Activated CD8-positive, alpha-beta memory T cell treated with anti-CD3 and anti-CD28 coated beads, Interleukin-2, amount 50 U/mL, for 48 hours (primary cell): ENCODE results near the gene PRR33.
"Not testable (repeated sequence)": the region's sequence is repeated elsewhere in the genome, so short reads cannot be mapped to it uniquely, and the experiment has no call there.

Experiments used
- DNase-seq: peaks from one replicate; pipeline ENCODE4 v3.0.0-alpha.2; 2020

Gene PRR33

DNA sequence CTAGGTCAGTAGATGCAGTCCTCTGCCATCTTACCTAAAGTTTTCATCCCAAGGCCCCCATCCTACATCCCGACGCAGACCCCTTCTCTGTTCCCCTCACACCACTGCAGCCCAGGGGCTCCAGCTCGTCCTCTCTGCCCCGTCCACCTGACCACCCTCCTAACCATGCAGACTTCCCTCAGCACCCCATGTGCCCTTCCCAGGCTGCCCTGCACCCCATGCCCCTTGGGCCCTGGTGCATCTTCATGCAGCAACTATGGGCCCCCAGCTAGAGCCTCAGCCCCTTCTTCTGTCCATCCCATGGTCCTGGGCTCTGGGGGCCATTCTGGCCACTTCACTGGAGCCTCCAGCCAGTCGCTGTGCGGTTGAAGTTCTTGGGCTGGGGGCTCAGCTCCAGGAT lies 2.9 kb downstream of the PRR33 start:
- DNase-seq: no peak

DNA sequence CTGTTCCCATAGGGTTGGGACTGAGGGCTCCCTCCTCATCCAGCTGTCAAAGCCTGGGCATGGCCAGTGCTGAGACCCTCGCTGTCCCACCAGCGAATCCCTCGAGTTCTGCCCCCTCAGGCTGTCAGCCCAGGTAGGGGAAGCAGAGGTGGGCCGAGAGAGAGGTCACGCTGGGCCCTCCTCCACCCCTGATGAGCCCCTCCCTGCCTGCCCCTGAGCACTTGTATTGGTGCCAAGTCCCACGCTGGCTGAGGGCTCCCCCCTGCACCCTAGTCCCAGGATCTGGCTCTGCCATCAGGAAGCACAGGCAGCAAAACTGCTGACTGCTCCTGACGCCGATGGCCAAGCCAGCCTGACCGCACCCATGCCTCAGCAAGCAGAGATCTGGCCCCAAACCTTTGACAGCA lies 3.3 kb downstream of the PRR33 start:
- peak; percentile 55 for DNase-seq

DNA sequence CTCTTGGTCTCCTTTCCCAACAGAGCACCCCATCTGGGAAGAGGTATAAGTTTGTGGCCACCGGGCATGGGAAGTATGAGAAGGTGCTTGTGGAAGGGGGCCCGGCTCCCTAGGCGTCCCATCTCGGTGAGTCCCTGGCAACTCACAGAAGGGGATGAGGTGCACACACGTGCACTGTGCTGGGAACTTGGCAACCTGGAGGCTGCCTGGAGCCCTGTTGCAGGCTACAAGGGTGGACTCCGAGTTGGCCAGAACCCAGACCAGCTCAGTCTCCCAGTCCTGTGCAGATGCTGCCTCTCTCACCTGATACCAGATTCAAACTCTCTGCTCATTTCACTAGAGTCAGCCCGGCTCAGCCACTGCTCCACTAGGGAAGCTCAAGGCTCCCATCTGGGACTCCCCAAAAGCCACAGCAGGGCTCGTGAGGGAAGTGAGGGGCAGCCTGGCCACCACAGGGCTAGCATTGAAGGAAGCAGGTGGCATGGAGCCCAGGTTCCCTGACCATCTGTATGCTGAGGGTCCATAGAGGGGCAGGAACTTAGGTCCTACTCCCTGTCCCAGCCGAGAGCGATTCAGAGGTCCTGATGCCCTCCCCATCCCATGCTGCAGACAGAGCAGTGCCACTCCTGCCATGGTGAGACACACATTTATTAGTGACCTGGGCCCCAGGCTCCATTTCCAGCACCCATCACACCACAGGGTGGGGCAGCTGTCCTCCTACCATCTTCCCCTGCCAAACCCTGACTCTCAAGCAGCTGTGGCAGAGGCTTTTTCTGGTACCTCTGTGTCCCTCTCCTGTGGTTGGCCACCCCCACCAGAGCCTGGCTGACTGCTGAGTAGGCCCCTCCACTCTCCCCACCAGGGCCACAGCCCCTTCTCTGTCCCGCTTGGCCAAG lies 4.0 kb downstream of the PRR33 start:
- peak; percentile 54 for DNase-seq

DNA sequence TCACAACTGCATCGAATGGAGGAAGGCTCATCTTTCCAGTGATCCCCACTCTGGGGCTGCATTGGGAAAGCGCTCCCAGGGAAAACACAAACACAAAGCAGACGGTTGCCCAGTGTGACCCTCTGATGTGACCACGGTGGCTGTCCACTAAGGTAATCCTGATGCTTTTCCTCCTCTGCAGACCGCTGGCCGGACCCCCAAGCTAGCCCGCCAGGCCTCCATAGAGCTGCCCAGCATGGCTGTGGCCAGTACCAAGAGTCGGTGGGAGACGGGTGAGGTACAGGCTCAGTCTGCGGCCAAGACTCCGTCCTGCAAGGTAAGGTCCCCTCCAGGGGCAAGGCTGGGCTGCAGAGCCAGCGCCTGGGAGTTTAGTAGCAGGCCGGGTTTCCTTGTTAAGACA lies 5.1 kb downstream of the PRR33 start:
- DNase-seq: not testable (repeated sequence)

DNA sequence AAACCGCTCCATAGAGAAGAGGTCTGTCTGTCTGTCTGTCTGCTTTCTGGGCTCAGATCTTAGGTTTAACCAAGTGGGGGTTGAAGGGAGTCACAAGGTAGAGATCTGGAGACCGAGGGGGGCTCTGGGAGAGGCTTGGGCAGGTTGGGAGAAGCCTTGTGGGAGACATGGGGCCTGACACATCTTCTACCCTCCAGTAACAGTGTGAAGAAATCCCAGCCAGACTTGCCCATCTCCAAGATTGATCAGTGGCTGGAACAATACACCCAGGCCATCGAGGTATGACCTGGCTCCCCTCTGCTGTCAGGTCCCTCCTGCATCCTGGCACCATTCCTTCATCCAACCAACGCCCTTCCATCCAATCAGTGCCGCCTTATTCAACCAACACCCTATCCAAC lies 7.4 kb downstream of the PRR33 start:
- DNase-seq: no peak

DNA sequence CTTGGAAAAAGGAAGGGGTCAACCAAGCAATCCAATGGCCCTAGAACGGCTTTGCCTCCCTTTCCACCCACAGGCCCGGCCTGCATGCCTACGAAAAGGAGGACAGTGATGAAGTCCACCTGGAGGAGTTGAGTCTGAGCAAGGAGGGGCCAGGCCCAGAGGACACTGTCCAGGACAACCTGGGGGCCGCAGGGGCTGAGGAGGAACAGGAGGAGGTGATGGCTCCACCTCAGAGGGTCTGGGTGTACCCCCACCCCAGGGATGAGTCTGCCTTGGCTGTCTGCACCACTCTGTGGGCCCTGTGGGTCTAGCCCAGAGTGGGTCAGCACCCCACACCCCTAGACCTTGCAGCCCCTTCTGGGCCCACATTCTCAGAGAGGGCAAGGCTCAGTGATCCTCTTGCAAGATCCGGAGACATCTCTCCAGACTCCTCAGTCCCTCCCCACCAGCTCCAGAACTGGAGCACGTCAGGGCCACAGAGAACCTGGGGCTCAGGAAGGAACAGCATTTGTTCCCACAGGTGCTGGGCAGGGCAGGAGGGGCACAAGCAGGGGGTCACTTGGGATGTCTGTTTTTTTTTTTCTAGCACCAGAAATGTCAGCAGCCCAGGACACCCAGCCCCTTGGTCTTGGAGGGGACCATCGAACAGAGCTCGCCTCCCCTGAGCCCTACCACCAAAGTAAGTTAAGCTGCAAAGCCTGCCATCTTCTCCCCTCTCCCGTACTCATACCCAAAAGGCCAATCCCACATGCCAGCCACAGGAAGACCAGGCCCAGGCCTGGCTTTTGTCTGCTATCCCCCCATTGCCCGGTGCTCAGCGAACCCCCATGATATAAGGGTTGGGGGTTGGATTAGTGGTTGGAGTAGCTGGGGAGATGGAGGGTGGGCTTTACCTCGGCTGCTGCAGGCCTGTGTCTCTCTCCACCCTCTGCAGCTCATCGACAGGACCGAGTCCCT lies 8.1 kb downstream of the PRR33 start:
- no peak for DNase-seq

DNA sequence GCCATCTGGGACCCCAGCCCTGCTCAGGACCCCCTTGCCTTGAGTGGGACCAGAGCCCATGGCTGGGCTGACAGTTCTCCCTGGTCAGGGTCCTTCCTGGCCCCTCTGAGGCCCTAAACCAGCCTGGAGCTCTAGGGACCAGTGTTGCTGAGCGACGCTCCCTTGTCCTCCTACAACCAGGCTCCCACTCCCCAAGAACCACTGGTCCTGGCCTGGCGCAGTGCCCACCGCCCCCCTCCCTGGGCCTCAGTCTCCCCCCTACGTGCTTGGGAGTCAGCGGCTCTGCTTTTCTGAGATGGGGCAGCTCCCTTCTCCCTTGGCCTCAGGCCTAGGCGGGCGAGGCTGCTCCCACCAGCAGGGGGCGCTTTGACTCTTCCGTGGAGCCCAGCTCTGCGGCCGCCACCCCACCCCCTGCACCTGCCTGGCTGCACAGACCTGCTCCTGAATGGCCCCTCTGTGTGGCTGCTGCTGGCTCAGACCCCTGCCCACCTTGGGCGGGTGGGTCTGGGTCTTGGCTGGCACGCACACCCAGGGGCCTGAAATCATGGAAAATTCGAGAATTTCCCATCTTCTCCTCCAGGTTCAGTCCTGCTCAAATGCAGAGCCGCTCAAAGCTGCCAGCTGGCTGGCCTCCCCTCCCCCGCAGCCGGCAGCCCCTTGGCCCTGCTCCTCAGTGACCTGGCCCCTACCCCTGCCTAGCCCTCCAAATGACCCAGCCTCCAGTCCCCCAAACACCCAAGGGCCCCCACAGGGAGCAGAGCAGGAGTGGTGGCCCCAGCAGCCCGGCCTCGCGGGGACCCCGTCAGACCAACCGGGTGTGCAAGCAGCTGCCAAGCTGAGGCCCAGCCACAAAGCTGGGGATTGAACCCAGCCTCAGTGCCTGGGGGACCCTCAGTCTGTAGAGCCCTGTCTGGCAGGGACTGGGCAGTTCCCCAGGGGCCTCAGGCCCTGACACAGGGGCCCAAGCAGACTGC lies 9.1 kb downstream of the PRR33 start:
- DNase-seq: peak; percentile 98

DNA sequence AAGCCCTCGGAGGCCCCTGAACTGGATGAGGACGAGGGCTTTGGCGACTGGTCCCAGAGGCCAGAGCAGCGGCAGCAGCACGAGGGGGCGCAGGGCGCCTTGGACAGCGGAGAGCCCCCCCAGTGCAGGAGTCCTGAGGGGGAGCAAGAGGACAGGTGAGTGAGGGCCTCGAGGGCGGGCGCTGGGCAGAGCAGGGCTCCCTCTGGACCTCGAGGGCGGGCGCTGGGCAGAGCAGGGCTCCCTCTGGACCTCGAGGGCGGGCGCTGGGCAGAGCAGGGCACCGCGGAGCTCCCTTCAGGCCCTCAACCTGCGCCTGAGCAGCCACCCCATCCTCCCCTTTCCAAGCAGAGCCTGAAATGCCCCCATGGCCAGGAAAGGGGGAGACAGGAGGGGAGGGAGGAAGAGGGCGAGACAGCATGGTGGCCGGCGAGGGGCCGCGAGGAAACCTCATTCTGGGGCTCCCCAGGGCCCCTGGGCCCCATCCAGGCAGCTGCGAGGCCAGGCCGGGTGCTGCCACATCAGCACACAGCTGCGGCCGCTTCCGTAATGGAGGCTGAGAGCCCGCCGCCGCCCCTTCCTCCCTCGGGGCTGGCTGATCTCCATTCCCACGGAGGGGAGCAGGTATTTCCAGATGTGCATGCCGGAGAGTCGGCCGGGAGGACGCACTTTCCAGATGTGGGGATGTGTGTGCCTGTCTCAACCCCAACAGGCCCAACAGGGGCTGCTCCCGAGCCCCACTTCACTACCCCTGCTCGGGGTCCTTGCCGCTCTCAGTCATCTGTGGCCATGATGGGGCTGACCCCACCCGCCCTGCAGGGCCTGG lies 10.0 kb downstream of the PRR33 start:
- DNase-seq: peak; percentile 54

DNA sequence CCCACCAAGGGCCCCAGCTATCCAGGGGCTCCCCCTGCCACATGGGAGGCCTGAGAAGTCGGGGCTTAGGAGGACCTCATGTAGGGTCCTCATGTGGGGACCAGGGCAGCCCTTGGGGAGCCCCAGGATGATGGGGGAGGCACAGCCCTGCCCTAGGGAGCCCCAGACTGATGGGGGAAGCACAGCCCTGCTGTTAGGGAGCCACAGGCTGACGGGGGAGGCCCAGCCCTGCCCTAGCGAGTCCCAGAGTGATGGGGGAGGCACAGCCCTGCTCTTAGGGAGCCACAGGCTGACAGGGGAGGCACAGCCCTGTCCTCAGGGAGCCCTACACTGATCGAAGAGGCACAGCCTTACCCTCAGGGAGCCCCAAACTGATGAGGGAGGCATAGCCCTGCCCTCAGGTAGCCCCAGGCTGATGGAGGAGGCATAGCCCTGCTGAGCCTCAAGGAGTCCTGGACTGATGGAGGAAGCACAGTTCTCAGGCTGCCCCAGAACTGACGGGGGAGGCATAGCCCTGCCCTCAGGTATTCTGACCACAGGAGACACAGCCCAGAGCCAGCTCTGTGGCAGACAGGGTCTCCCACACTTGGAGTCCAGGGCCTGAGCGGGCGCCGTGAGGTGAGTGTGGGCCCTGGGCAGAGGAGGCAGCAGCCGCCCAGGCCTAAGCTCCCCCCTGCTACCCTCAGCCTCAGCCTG lies 10.8 kb downstream of the PRR33 start:
- DNase-seq: peak; percentile 53

DNA sequence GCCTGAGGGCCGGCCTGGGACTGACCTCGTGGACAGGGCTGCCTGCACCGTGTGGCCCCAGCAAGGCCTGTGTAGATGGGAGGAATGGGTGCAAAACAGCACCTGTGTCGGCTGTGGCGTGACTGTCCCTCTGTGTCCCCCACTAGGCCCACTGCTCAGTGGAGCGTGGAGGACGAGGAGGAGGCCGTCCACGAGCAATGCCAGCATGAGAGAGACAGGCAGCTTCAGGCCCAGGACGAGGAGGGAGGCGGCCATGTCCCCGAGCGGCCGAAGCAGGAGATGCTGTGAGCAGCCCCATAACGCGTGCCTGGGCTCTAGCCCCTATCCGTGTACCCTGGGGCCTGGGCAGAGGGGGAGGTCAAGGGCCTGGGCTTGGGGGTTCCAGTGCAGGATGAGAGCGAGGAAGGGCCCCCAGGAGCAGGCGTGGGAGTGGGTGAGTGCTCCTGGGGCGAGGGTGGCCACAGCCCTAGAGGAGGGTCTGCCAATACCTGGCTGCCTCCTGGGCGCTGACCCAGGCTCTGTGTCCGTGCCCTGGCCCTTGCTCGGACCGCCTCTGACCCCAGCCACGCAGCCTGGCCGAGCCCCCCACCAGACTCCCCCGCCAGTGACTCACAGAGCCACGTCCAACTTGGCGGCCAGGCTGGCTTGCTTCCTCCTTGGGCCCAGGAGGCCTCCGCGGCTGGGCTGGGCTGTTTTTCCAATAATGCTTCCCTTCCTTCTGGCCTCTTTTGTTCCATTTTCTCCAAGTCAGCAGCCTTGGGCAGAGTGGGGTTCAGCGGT lies 11.6 kb downstream of the PRR33 start:
- no peak for DNase-seq

DNA sequence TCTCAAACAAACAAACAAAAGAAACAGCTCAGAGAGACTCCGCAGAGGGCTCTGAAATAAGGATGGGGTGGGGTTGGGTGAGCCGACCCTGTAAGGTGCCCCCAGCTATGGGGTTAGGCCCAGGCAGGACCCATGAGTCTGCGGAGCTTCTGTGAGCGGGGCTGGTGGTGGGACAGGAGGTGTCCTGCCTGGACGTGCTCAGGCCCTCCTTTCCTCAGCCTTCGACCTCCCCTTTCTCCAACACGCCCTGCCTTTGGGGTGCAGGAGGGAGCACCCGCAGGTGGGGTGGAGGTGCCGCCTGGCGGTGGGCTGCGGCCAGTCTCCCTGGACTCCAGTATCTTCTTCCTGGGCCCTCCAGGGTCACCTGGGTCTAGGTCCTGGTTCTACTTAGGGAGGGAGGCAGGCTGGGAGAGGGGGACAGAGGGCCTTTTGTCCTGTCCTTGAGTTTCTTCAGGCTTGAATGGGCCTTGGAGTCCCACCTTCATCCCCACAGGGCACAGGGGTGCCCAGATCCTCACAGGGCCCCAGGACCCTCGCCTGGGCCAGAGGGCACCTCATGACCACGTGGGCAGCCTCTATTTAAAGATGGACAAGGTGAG lies 12.3 kb downstream of the PRR33 start:
- no peak for DNase-seq

DNA sequence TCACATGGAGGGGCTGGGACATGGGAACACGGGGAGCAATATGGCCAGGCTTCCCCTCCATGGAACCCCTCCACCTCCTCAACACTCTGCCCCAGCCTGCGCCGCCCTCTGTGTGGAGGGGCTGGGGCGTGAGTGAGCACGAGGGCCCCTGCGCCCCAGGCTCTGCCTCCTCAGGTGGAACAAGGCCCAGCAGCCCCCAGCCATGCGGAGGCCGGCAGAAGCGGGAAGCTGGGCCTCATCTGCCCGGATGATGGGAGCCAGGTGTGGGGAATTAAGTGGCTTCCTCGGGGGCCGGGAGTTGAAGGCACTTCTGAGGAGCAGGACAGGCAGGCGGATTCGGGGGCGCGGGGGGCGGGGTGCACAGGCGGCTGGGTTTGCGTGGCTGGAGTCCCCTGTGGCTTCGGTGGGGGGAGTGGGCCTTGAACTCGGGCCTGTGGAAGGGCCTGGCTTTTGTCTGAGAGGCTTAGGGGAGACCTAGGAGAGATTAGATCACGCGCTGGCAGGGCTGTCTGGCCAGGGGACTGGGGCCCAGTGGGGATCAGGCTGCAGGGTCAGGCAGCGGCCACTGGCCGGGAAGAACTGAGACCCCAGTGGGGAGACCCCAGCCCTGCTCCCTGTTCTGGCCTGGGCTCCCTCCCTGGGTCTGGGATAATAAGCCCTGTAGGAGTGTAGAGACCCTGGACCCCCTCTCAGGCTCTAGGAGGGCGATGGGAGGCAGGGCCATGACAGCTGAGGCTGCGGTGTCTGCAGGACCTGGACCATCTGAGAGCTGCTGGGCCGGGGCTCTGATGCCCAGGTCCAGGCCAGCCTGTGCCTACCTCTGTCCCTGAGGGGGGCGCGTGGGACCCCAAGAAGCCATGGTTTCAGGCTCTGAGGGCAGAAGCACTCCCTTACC lies 13.3 kb downstream of the PRR33 start:
- no peak for DNase-seq

DNA sequence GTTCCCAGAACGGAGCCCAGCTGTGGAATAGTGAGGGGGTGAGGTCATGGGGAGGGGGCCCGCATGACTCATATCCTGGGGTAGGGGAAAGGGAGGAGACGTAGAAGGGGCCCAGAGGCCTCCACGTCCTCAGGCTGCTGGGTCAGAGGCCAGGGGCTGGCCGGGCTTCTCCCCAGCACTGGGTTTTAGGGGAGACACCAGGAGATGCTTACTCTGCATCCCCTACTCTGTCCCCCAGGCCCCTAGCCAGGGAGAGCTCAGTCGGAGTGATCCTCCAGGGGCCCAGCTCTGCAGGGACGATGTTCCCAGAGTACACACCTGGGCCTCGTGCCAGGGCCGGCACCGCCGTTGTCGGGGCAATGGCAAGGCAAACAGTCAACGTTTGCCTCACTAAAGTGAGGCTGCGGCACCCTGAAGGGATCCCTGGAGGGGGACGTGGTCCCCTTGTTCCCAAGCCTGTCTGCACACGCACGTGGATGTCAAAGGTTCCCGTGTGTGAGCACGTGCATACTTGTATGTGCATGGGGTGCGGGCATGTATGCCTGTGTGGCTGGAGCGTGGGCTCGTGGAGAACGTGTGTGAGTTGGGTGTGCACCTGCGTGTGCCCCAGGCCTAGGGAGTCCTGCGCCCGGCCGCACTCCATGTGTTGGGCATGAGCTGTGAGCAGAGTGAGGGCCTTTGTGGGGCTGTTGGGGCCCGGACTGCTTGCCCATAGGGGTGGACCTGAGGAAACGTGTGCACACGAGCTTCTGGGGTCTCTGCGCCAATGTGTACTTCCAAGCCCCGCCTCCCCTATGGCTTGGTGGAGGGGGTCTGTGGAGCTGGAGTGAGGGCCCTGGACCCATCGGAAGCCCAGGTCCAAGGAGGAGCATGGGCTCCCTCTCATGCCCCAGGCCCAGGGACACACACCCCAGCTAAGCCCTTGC lies 14.2 kb downstream of the PRR33 start:
- DNase-seq: no peak

DNA sequence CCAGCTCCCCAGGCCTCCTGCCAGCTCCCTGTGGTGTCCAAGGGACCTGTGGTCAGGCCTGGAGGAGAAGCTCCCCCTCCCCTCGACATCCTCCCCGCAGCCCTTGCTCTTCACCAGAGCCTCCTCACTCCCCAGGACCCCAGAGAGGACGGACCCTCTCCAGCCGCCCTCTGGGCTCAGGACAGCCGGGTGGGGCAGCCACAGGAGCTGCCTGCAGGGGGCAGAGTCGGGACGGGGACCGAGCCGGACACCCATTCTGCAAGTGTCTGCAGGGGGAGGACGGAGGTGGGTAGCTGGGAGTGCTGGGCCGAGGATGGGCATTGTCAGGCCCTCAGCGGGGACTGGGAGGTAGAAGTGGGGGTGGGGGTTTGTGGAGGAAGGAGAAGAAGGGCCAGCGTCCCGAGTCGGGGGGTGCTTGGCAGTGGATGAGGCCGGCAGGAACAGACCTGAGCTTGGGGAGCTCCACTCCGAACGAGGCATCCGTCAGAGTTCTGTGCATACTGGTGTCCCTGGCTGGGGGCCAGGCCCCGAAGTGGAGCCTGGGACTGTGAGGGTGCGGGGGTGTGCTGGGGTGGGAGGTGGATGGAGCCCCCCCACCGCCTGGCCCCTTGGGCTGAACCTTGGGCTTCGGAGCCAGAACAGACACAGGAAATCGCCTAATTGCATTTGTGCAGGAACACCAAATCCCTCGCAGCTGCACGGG lies 15.2 kb downstream of the PRR33 start:
- DNase-seq: no peak

DNA sequence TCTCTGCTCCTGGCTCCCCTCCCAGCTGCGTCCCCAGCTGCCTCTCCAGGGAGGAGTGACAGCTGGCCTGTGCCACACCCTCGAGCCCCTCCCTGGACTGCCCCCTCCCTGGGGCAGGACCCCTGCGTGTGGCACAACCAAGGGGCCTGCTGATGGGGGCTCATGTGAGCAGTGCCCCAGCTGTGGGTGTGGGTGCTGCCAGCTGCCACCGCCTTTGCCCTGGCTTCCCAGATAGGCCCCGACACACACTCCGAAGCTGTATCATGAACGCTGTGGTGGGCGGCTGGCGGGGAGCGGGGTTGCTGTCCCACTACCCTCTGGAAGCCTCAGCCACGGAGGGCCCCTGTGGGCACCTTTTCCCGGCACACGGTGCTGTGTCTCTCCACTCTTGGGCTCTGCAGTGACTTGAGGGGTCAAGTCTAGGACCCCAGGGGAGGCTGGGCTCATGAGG lies 15.8 kb downstream of the PRR33 start:
- not testable (repeated sequence) for DNase-seq

DNA sequence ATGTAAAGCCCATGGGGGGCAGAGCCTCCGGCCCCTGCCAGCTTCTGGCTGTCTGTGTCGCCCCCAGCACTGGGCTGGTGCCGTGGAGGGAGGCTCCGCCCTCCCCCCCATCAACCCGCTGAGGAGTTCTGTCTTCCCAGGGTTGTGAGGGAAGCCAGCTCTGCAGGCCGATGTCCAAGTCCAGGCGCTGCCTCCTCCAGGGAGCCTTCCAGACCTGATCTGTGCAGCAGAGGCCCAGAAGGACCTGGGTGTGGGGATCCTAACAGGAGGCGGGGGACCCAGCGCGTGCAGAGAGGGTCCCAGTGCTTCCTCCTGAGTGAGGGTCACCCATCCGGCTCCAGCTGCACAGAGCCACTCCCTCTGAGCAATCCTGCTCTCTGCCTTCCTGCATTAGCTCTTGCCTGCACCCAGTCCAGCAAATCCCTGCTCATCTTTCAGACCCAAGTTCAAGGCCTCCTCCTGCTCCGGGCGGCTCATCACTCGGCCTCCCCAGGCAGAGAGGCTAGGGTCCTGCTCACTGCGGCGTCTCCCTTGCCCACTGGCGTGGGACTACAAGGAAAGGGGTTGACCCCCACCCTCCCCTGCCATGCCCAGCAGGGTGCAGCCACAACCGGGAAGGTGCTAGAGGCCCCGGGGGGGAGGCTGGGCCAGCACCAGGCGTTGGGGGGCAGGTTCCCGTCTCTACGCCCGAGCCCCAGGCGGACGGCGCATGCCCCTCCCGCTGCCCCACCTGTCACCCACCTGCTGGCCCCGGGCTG lies 16.4 kb downstream of the PRR33 start:
- DNase-seq: no peak
